ENCODE data around the gene SLC6A11.

The SLC6A11 gene

GRCh38 chr3:10808130-10808735, 7.8 kb upstream of the SLC6A11 start:
- Histone ChIP-seq H2AK5ac (ENCODE audit: low read length, severe bottlenecking) (no peak overlapping the region), H2BK15ac (ENCODE audit: low read depth, poor library complexity, severe bottlenecking) (no peak overlapping the region), H3K36me3 (ENCODE audit: control insufficient read depth in 1 of 2, insufficient read depth in 2 of 2, low read depth in 1 of 2, low read length in 2 of 2) (no peaks in the 10 kb centered on the region), H2AFZ (ENCODE audit: low read depth, low read length) (no peak overlapping the region), H3K4me3 (ENCODE audit: insufficient read depth in 1 of 2, low read depth in 1 of 2, low read length in 2 of 2) (no peak overlapping the region), H3K27ac (ENCODE audit: low read length, poor library complexity, severe bottlenecking) (no peak overlapping the region), H2BK120ac (ENCODE audit: low read depth, low read length) (no peak overlapping the region), H4K91ac (ENCODE audit: low read length) (no peak overlapping the region), H3K23ac (ENCODE audit: low read length in 2 of 2) (no peak overlapping the region), H3K4ac (ENCODE audit: low read depth in 1 of 2, low read length in 2 of 2) (no peak overlapping the region), H3K9ac (ENCODE audit: low read length) (no peak overlapping the region), H3K9me3 (ENCODE audit: control insufficient read depth, low read length) (no peaks in the 10 kb centered on the region), H3K4me1 (ENCODE audit: control insufficient read depth, insufficient read depth, low read depth, low read length) (no peaks in the 10 kb centered on the region), H3K79me1 (replicated peaks; ENCODE audit: low read length, poor library complexity, severe bottlenecking) (no peaks in the 10 kb centered on the region), H4K8ac (ENCODE audit: low read length) (no peak overlapping the region), H3K18ac (ENCODE audit: low read depth in 1 of 2, low read length in 2 of 2) (no peak overlapping the region), H2BK12ac (ENCODE audit: low read length in 2 of 2) (no peak overlapping the region), H3K14ac (ENCODE audit: low read length in 2 of 2) (no peak overlapping the region), H2BK5ac (ENCODE audit: low read depth, low read length, poor library complexity, severe bottlenecking) (no peak overlapping the region), H3K27me3 (ENCODE audit: control insufficient read depth in 1 of 2, insufficient read depth in 1 of 2, low read length in 2 of 2) (peaks cover 0 to 42% of the 10 kb centered on the region in 2 experiments), H3K4me2 (ENCODE audit: low read length, poor library complexity, severe bottlenecking) (no peak overlapping the region)
- WGBS: 29% methylated on average over 1 of the region's 1 CpG
- DNase-seq: no peak

GRCh38 chr3:10808974-10809373, 7.1 kb upstream of the SLC6A11 start:
- Histone ChIP-seq H3K4ac (ENCODE audit: low read depth in 1 of 2, low read length in 2 of 2) (no peak overlapping the region), H3K27me3 (ENCODE audit: control insufficient read depth in 1 of 2, insufficient read depth in 1 of 2, low read length in 2 of 2) (peaks cover 0 to 42% of the 10 kb centered on the region in 2 experiments), H3K9ac (ENCODE audit: low read length) (no peak overlapping the region), H3K4me1 (ENCODE audit: control insufficient read depth, insufficient read depth, low read depth, low read length) (no peaks in the 10 kb centered on the region), H3K27ac (ENCODE audit: low read length, poor library complexity, severe bottlenecking) (no peak overlapping the region), H2BK5ac (ENCODE audit: low read depth, low read length, poor library complexity, severe bottlenecking) (no peak overlapping the region), H4K8ac (ENCODE audit: low read length) (no peak overlapping the region), H3K36me3 (ENCODE audit: control insufficient read depth in 1 of 2, insufficient read depth in 2 of 2, low read depth in 1 of 2, low read length in 2 of 2) (no peaks in the 10 kb centered on the region), H3K23ac (ENCODE audit: low read length in 2 of 2) (no peak overlapping the region), H2AFZ (ENCODE audit: low read depth, low read length) (no peak overlapping the region), H3K9me3 (ENCODE audit: control insufficient read depth, low read length) (no peaks in the 10 kb centered on the region), H2AK5ac (ENCODE audit: low read length, severe bottlenecking) (no peak overlapping the region), H3K79me1 (replicated peaks; ENCODE audit: low read length, poor library complexity, severe bottlenecking) (no peaks in the 10 kb centered on the region), H3K18ac (ENCODE audit: low read depth in 1 of 2, low read length in 2 of 2) (no peak overlapping the region), H2BK15ac (ENCODE audit: low read depth, poor library complexity, severe bottlenecking) (no peak overlapping the region), H3K4me3 (ENCODE audit: insufficient read depth in 1 of 2, low read depth in 1 of 2, low read length in 2 of 2) (no peak overlapping the region), H4K91ac (ENCODE audit: low read length) (no peak overlapping the region), H2BK120ac (ENCODE audit: low read depth, low read length) (no peak overlapping the region), H3K4me2 (ENCODE audit: low read length, poor library complexity, severe bottlenecking) (no peak overlapping the region), H3K14ac (ENCODE audit: low read length in 2 of 2) (no peak overlapping the region), H2BK12ac (ENCODE audit: low read length in 2 of 2) (no peak overlapping the region)
- DNase-seq: no peak
- WGBS: 72% methylated on average over 2 of the region's 2 CpGs

- peaks cover 0 to 55% of the 10 kb centered on the region in 2 experiments for H3K27me3 ChIP-seq (ENCODE audit: control insufficient read depth in 1 of 2, insufficient read depth in 1 of 2, low read length in 2 of 2)
- 93% methylated on average over 1 of the region's 3 CpGs for WGBS
Observed at GRCh38 chr3:10810376-10810775, 5.7 kb upstream of the SLC6A11 start.

GRCh38 chr3:10813425-10813824, 2.6 kb upstream of the SLC6A11 start:
- H2BK5ac ChIP-seq (ENCODE audit: low read depth, low read length, poor library complexity, severe bottlenecking): no peak overlapping the region
- DNase-seq: no peak
- H3K27me3 ChIP-seq (ENCODE audit: control insufficient read depth in 1 of 2, insufficient read depth in 1 of 2, low read length in 2 of 2): peaks cover 0 to 63% of the 10 kb centered on the region in 2 experiments
- no CpG with 5 or more reads among the region's 1 CpG for WGBS
- H4K91ac ChIP-seq (ENCODE audit: low read length): no peak overlapping the region
- no peak overlapping the region for H3K4me3 ChIP-seq (ENCODE audit: insufficient read depth in 1 of 2, low read depth in 1 of 2, low read length in 2 of 2)
- no peak overlapping the region for H2AK5ac ChIP-seq (ENCODE audit: low read length, severe bottlenecking)
- H3K79me1 ChIP-seq (replicated peaks; ENCODE audit: low read length, poor library complexity, severe bottlenecking): no peaks in the 10 kb centered on the region
- H3K4me2 ChIP-seq (ENCODE audit: low read length, poor library complexity, severe bottlenecking): no peak overlapping the region
- H4K8ac ChIP-seq (ENCODE audit: low read length): no peak overlapping the region
- no peak overlapping the region for H3K27ac ChIP-seq (ENCODE audit: low read length, poor library complexity, severe bottlenecking)
- H3K14ac ChIP-seq (ENCODE audit: low read length in 2 of 2): no peak overlapping the region
- no peak overlapping the region for H2AFZ ChIP-seq (ENCODE audit: low read depth, low read length)
- H2BK15ac ChIP-seq (ENCODE audit: low read depth, poor library complexity, severe bottlenecking): no peak overlapping the region
- no peaks in the 10 kb centered on the region for H3K4me1 ChIP-seq (ENCODE audit: control insufficient read depth, insufficient read depth, low read depth, low read length)
- no peak overlapping the region for H2BK12ac ChIP-seq (ENCODE audit: low read length in 2 of 2)
- no peaks in the 10 kb centered on the region for H3K9me3 ChIP-seq (ENCODE audit: control insufficient read depth, low read length)
- no peak overlapping the region for H3K4ac ChIP-seq (ENCODE audit: low read depth in 1 of 2, low read length in 2 of 2)
- H3K9ac ChIP-seq (ENCODE audit: low read length): no peak overlapping the region
- no peak overlapping the region for H2BK120ac ChIP-seq (ENCODE audit: low read depth, low read length)
- H3K23ac ChIP-seq (ENCODE audit: low read length in 2 of 2): no peak overlapping the region
- no peak overlapping the region for H3K18ac ChIP-seq (ENCODE audit: low read depth in 1 of 2, low read length in 2 of 2)
- no peaks in the 10 kb centered on the region for H3K36me3 ChIP-seq (ENCODE audit: control insufficient read depth in 1 of 2, insufficient read depth in 2 of 2, low read depth in 1 of 2, low read length in 2 of 2)

More at GRCh38 chr3:10810376-10810775, 5.7 kb upstream of the SLC6A11 start:
- Histone ChIP-seq H3K18ac (ENCODE audit: low read depth in 1 of 2, low read length in 2 of 2) (no peak overlapping the region), H2BK5ac (ENCODE audit: low read depth, low read length, poor library complexity, severe bottlenecking) (no peak overlapping the region), H3K27ac (ENCODE audit: low read length, poor library complexity, severe bottlenecking) (no peak overlapping the region), H3K4me2 (ENCODE audit: low read length, poor library complexity, severe bottlenecking) (no peak overlapping the region), H3K9ac (ENCODE audit: low read length) (no peak overlapping the region), H2AK5ac (ENCODE audit: low read length, severe bottlenecking) (no peak overlapping the region), H4K91ac (ENCODE audit: low read length) (no peak overlapping the region), H2AFZ (ENCODE audit: low read depth, low read length) (no peak overlapping the region), H4K8ac (ENCODE audit: low read length) (no peak overlapping the region), H3K4me1 (ENCODE audit: control insufficient read depth, insufficient read depth, low read depth, low read length) (no peaks in the 10 kb centered on the region), H3K4ac (ENCODE audit: low read depth in 1 of 2, low read length in 2 of 2) (no peak overlapping the region), H3K23ac (ENCODE audit: low read length in 2 of 2) (no peak overlapping the region), H3K79me1 (replicated peaks; ENCODE audit: low read length, poor library complexity, severe bottlenecking) (no peaks in the 10 kb centered on the region), H2BK15ac (ENCODE audit: low read depth, poor library complexity, severe bottlenecking) (no peak overlapping the region), H3K36me3 (ENCODE audit: control insufficient read depth in 1 of 2, insufficient read depth in 2 of 2, low read depth in 1 of 2, low read length in 2 of 2) (no peaks in the 10 kb centered on the region), H3K14ac (ENCODE audit: low read length in 2 of 2) (no peak overlapping the region), H3K4me3 (ENCODE audit: insufficient read depth in 1 of 2, low read depth in 1 of 2, low read length in 2 of 2) (no peak overlapping the region), H3K9me3 (ENCODE audit: control insufficient read depth, low read length) (no peaks in the 10 kb centered on the region), H2BK120ac (ENCODE audit: low read depth, low read length) (no peak overlapping the region), H2BK12ac (ENCODE audit: low read length in 2 of 2) (no peak overlapping the region)
- DNase-seq: no peak
